ENCODE results near the gene HSPA6. TPM values are rescaled to one million over a fixed set of nuclear protein-coding genes. Genes with fewer than 3 reads are reported as not detected.
"Not testable (repeated sequence)": the region's sequence is repeated elsewhere in the genome, so short reads cannot be mapped to it uniquely, and the experiment has no call there.

HSPA6 gene
- total RNA-seq (2014; rRNA removed): 0.11 TPM in 1 of 2 replicates, not detected in the other
- 0.02 TPM for polyA plus RNA-seq (2012)

GRCh38 chr1:161523817-161524741 lies at the start of gene HSPA6:
Gene HSPA6, plus strand, starts transcription at chr1:161524540. Its CDS starts 119 bp downstream, at chr1:161524659.
- DNase-seq (ENCODE audit: low read depth): peak; percentile 70

- not testable (repeated sequence) for DNase-seq (ENCODE audit: low read depth)
Observed at GRCh38 chr1:161477711-161478110, 46.6 kb upstream of the HSPA6 start.

DNA sequence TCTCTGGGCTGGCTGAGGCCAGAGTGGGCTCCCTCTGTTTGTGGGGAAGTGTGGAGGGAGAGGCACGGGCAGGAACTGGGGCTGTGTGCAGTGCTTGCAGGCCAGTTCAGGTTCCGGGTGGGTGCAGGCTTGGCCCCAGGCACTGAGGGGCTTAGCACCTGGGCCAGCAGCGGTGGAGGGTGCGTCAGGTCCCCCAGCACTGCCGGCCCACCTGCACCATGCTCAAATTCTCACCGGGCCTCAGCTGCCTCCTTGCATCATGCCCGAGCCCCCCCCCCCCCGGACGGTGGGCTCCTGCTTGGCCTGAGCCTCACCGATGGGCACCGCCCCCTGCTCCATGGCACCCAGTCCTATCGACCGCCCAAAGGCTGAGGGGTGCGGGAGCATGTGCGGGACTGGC lies 45.4 kb upstream of the HSPA6 start:
- no peak for DNase-seq (ENCODE audit: low read depth)

GRCh38 chr1:161480381-161481035 lies 43.8 kb upstream of the HSPA6 start:
- no peak for DNase-seq (ENCODE audit: low read depth)

DNA sequence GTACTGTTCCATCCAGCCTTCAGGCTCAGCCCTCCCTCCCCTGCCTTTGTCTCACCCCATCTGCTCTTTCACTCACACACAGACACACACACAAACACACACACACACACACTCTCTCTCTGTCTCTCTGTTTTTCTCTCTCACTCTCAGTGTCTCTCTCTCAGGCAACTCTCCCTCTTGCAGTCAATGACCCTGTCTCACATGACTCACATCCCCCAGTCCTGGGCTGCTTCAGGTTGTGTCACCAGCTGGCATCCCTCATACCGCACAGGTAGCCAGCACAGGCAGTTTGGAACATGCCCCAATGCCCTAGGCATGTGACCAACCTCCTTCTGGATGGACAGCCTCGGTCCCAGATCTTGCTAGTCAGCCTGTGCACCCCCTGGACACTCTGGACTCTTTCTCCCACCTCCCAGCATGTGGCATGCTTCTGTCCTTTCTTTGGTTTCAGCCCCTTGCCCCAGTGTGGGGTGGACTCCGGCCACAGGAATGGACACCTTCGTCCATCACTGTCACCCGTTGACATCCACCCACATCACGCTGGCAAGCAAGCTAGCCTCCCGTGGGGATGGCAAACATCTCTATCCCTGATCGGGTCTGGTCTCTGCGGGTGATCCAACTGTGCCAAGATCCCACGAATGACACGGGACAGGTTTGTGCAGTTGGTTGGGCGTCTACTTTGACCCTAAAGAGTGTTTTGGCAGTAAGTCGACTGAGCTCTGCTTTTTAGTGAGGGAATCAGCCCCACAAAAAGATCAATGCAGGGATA lies 42.5 kb upstream of the HSPA6 start:
- no peak for DNase-seq (ENCODE audit: low read depth)

DNA sequence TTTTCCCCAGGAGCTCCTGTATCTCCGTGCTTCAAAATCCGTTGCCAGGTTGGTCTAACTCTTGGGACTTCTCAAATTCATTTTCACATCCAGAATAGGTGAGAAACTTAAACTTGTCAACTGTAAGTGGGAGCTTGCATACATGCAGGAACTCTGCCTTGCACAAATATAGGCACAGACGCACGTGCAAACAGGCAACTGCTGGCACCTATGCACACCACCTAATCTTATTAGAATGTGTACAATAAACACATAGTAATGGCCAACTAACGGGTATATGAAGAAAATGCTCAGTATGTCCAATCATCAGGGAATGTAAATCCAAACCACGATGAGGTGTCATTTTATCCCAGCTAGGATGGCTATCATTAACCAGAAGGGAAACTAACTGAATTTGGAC lies 41.7 kb upstream of the HSPA6 start:
- DNase-seq (ENCODE audit: low read depth): no peak

- DNase-seq (ENCODE audit: low read depth): no peak
Observed at GRCh38 chr1:161483361-161483760, 41.0 kb upstream of the HSPA6 start.

- no peak for DNase-seq (ENCODE audit: low read depth)
Observed at GRCh38 chr1:161484613-161485012, 39.7 kb upstream of the HSPA6 start.

DNA sequence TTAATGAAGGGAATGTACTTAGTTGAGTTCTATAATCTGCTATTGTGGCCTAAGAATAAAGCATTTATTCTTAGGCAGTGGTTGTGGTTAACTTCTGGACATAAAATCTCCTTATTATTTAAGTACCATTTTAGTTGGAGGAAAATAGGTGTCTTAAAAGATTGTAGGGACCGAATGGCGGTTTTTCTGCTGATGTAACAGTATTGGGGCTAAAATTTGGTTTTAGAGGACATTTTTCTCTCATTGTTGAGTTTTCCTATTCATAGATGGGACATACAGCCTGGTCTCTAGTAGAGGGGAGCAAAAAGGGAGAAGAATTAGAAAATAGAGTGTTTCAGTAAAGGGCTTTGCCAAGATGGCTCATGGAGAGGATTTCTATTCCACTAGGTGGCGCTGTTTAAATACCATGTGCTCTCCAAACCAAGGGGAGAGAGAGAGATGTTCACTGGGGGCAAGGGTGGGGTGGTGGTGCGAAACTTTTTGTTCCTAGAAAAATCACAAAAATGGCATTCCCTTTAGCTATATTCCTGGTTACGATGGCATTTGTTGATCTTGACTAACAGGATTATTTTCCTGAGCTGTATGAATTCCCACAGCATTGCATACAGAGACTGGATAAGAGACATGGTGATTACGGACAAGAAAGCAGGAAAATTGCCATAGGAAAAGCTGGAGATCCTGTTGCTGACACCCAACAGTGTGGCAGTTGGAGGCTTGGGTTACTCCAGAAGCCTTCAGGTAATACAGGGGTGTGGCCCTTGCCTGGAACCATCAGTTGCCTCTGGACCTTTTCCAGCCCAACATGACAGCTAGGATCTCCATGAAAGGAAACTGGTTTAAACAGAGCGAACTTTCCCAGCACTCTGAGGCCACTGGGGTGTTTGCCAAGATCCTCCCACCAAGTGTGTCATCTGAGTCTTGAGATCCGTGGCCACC lies 37.3 kb upstream of the HSPA6 start:
- peak; percentile 50 for DNase-seq (ENCODE audit: low read depth)

GRCh38 chr1:161491472-161491871 lies 32.9 kb upstream of the HSPA6 start:
- DNase-seq (ENCODE audit: low read depth): no peak

DNA sequence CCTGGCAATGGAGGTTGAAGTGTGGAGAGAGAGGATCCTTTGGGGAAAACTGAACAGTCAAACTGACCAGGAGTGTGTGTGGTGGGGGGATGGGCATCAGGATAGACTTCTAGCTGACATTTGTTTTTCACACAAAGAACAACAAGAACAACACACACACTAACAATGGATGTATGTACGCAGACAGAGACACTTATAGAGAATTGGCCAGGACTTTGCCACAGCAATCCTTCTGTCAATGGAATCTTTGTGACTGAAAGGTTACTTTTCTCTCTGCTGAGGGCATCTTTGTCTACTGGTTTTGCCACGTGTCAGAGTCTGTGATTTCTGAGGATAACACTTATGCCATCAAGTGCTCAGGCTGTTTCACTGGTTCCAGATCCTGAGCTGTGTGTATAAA lies 31.5 kb upstream of the HSPA6 start:
- DNase-seq (ENCODE audit: low read depth): no peak

GRCh38 chr1:161494091-161494735 lies 30.1 kb upstream of the HSPA6 start:
- no peak for DNase-seq (ENCODE audit: low read depth)

- no peak for DNase-seq (ENCODE audit: low read depth)
Observed at GRCh38 chr1:161495490-161495889, 28.9 kb upstream of the HSPA6 start.

DNA sequence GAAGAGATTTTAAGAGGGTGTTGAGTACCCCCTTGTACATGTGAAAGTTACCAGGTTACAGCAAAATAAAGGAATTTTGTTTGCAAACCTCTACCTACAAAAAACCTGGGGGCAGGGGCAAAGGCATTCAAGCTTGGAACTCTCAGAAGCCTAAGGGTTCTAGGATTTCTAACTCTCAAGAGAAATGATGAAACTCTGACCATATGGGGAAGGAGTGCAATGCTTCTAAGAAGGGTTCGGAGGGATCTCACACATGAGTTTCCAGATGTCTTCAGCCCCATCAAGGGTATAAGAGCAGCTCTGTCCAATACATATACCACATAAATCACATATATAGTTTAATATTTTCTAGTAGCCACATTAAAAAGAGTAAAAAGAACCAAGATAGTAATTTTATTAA lies 26.4 kb upstream of the HSPA6 start:
- no peak for DNase-seq (ENCODE audit: low read depth)

DNA sequence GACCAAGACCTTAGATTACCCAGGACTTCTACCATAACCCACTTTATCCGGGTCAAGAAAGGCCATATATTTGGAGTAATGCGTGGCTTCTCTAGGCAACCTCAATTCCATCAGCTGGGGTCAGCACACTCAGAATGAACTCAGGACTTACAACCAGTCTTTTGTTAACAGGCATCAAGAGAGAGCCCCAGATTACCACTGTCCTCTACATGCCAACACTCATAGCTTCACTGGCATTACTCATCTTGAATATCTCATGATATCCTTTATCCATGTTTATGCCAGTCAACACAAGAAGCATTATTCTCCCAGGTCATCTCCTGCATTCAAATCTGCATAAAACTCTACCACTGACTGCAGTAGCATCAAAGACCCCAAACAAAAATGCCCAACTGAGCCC lies 25.7 kb upstream of the HSPA6 start:
- DNase-seq (ENCODE audit: low read depth): no peak

DNA sequence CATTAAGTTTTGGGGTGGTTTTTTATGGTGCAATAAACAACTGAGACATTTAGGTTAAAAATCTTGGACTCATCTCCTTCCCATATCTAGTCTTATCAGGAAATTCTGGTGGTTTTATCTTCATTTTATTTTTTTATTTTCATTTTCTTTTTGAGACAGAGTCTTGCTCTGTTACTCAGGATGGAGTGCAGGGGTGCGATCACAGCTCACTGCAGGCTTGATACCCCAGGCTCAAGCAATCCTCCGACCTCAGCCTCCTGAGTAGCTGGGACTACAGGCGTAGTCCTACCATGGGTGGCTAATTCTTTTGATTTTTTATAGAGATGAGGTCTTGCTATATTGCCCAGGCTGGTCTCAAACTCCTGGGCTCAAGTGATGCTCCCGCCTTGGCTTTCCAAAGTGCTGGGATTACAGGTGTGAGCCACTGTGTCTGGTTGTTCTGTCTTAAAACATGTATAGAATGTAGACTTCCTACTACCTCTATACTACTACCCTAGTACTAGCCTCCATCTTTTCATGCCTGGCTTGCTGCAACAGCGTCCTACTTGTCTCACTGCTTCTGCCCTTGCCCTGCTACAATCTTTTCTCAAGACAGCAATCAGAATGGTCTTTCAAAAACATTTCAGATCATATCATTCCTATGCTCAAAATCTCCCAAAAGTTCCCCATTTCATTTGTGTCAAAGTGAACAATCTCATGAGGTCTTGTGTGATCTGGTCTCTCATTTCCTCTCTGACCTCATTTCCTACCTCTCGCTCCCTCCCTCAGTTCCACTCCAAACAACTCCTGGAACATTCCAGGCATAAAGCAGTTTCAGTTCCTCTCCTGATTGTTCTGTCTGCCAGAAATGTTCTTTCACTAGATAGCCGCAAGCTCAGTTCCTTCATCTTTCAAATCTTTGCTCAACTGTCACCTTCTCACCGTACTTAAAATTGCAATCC lies 25.0 kb upstream of the HSPA6 start:
- DNase-seq (ENCODE audit: low read depth): no peak

DNA sequence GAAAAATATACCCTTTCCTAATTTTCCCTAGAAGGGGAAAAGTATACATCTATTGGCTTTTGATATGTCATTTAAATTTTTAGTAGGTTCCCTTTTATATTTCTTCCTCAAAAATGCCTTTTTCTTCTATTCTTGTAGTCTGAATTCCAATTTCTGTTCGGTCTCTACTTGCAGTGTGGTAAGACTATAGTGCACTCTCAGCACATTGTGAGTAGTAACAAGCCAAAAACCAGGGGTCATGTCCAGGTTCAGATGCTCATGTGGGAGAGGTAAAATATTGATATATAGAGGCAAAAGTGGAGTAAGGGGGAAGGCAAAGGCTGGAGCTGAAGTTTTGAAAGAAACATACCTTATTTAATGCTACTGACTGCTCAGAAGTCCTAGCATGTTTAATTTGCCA lies 23.1 kb upstream of the HSPA6 start:
- no peak for DNase-seq (ENCODE audit: low read depth)

- no peak for DNase-seq (ENCODE audit: low read depth)
Observed at GRCh38 chr1:161502181-161502580, 22.2 kb upstream of the HSPA6 start.
